HG02623 (cell line): ENCODE measurements around the gene ADAMTS17.

Experiments
- ATAC-seq: cut with Tn5 transposase; IDR thresholded peaks from one replicate; pipeline ENCODE4 v1.9.1; 2021; ENCODE audit warnings: moderate library complexity; ENCODE audit not compliant: unreplicated experiment

ADAMTS17 gene

GRCh38 chr15:100202309-100202960, 139.3 kb downstream of the ADAMTS17 start:
- ATAC-seq, result no peak

DNA sequence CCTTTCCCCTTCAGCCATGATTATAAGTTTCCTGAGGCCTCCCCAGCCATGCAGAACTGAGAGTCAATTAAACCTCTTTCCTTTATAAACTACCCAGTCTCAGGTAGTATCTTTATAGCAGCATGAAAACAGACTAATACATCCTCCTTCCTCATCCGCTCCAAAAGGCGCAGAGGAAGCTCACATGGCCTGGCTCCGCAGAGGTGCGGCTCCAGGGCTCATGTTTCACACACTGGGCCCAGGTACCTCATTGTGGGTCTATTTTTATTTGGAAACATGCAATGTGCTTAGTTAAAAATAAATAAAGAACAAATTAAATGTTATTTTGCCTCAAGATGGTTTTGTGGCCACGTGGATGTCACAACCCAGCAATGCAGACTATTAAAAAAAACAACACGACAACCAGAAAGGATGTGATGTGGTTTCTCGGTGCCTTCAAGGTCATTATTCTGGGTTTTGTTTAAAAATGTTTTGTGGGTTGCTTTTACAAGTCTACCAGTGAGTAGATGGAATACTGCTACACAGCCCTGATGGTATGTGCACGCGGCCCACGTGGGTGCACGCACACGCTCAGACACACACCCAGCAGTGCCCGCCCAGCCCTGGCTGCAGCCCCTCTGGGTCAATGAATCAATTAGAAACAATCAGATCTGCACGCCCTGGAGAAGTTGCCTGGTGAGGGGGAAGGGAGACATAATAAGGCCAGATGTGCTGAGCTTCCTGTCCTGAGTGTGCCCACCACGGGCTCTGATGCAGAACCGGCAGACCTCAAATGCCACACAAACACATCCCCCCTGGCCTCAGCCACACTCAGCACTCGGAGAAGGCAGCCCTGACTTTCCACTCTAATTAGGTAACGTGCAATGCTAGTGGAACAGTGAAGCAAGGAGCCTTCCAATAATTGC, 140.1 kb downstream of the ADAMTS17 start:
- no peak for ATAC-seq

GRCh38 chr15:100200287-100200880, 141.4 kb downstream of the ADAMTS17 start:
- ATAC-seq, result no peak

- ATAC-seq, result no peak
Measured at GRCh38 chr15:100199711-100200286, 142.0 kb downstream of the ADAMTS17 start.

DNA sequence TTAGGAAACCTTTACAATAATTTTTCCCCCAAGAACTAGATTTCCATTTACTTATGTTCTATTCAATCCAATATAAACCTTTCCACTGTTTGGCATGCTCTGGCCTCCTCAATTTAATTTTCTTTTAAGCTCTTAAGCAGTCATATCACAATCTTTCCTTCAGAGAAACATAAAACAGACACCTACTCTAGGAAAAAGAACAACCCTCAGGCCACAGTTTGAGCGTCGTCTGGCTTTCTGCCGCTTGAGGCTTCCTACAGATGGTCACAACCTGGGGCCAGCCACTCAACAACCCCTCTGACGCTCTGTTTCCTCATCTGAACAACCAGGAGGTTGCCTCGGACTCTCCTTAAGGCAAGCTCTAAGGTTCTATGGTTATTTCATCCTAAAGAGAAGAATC, 143.3 kb downstream of the ADAMTS17 start:
- no peak for ATAC-seq

- no peak for ATAC-seq
Measured at GRCh38 chr15:100196326-100197058, 145.3 kb downstream of the ADAMTS17 start.

DNA sequence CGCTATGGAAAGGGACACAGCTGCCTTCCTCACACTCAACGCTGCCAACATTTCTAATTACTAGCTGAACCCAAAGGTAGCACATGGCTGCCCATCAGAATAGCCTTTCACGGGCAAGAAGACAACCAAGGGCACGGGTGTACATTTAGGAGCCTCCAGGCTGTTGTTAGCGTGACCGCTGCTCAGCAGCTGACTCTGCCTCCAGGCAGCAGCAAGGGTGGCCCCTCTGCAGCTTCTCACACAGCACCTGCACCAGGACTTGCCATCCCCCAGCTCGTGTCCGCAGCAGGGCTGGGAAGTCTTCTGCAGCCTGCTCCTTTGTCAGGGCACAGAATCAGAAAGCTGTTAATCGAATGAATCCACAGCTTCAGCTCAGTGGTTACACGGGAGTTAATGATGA, 146.8 kb downstream of the ADAMTS17 start:
- no peak for ATAC-seq

- ATAC-seq, result no peak
Measured at GRCh38 chr15:100193277-100193860, 148.4 kb downstream of the ADAMTS17 start.

DNA sequence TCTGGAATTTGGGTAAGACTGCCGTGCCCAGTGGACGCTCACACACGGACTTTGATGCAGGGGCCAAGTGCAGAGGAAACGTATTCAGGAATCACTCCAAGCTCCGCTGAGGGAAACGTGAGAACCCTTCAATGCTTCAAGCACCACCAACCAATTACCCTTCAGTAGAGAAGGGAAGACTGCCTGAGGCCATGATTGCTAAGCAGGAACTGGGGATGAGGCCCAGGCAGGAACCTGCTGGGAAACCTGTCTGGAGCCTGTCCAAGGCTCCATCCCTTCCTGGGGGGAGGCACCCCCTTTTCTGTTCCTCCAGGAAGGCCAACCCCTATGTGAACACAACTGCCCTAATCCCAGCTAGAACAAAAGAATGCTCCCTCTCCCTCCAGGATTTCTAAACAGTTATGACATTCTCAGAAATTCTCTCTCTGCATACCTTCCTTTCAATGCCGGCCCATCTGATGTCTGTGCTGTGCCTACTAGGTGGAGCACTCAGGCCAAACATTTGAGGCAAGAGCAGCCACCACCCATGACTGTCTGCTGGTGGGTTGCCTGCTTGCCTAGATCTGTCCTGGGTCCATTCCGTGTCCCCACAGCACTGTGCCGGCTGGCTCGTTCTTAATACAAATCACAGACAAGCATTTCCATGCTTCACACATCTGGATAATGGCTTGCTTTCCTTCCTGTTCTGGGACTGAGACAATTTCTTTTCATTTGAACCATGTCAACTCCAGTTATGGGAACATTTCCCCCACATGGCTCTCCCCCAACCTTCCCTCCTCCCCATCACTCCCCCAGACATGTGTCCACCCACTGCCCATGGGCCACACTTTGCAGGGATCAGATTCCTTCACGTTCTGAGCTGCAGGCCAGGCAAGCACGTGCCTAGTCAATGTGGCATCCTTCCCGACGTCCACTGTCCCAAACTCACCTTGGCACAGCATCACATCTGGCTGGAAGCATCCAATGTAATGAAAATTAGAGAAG, 149.4 kb downstream of the ADAMTS17 start:
- no peak for ATAC-seq

- ATAC-seq, result no peak
Measured at GRCh38 chr15:100191161-100191560, 150.6 kb downstream of the ADAMTS17 start.

- no peak for ATAC-seq
Measured at GRCh38 chr15:100190675-100191074, 151.1 kb downstream of the ADAMTS17 start.

DNA sequence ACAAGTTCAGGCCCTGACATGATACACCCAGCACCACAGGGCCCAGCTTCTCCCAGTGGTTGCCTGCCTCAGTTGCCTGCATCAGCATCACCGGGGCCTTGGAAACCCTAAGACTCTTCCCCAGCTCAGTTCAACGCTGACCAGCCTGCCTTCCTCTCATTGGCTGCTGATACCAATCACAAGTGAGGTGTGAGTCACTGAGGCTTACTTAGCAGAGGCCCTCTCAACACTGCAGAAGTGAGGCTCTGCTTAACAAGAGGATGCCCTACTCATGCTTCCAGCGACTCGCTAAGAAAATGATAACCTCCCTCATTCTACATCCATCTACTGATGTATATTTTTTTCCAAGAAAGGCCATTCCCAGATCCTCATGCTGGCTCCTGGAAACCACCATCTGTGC, 151.9 kb downstream of the ADAMTS17 start:
- no peak for ATAC-seq

GRCh38 chr15:100189319-100189718, 152.5 kb downstream of the ADAMTS17 start:
- ATAC-seq, result no peak

- ATAC-seq, result no peak
Measured at GRCh38 chr15:100187677-100188076, 154.1 kb downstream of the ADAMTS17 start.

DNA sequence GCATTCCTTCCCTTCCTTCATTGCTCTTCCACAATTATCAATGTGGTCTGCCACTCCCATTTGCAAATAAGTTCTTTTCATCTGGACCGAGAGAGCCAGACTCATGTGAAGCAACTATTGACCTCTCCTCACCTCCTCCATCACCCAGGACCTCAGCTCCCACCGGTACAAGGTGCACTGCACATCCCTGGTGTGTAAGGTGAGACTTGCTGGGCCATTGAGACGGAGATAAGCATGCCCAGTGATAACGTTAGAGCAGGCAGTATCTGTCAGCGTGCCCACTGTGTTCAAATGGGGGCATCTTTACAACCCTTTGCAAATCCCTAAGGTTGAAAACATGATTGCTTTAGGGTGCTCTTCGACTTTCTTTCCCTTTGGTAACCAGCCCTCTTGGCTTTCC, 154.8 kb downstream of the ADAMTS17 start:
- ATAC-seq, result no peak

DNA sequence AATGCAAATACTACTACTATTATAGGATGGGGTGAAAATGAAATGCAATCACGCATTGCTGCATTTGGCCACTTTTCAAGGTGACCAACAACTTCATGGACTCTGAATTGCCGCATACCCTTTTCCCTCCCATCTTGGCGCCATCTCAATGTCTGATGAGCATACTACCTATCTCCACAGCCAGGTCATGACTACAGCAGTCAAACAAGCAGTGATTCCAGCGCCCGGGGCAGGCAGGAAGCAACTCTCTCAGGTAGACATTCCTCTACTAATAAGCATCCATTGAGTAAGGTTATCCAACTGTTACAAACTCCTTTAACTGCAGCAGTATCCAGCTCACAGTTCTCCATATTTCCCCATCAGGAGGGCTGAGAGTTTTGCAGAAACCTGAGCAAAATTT, 155.4 kb downstream of the ADAMTS17 start:
- ATAC-seq, result no peak

GRCh38 chr15:100183921-100184495, 157.8 kb downstream of the ADAMTS17 start:
- no peak for ATAC-seq

DNA sequence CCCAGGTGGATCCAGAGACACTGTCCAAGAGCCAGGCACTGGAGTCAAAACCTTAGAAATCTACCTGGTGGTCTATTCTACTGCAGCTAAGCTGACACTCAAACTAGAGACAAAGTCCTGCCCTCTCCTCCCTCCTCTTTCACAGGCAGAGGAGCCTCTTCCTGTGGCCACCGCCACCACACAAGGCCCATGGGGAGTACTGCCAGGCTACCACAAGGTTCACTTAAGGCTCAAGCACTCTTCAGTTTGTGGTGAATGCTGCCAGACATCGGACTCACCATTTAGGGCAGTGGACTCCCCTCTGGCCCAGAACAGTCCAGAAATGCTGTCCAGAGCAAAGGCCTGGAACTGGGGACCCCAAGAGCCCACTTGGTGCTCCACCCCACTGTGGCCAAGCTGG, 160.9 kb downstream of the ADAMTS17 start:
- ATAC-seq, result no peak
